GM21786 (cell line): ENCODE measurements around the gene SYT5.

Experiments
- ATAC-seq: cut with Tn5 transposase; IDR thresholded peaks from one replicate; pipeline ENCODE4 v1.9.1; 2021; ENCODE audit not compliant: unreplicated experiment

SYT5 gene

GRCh38 chr19:55147545-55148251 is 32.4 kb downstream of the SYT5 start:
- ATAC-seq, result no peak

- no peak for ATAC-seq
Measured at GRCh38 chr19:55146705-55147273, 33.3 kb downstream of the SYT5 start.

GRCh38 chr19:55146078-55146704 is 33.9 kb downstream of the SYT5 start:
- ATAC-seq, result no peak

GRCh38 chr19:55145232-55145631 is 34.9 kb downstream of the SYT5 start:
- ATAC-seq, result no peak

- no peak for ATAC-seq
Measured at GRCh38 chr19:55141696-55142095, 38.4 kb downstream of the SYT5 start.

GRCh38 chr19:55137915-55138314 is 42.2 kb downstream of the SYT5 start:
- ATAC-seq, result no peak

GRCh38 chr19:55136399-55137102 is 43.5 kb downstream of the SYT5 start:
- ATAC-seq, result no peak

- ATAC-seq, result no peak
Measured at GRCh38 chr19:55134736-55135135, 45.4 kb downstream of the SYT5 start.

- no peak for ATAC-seq
Measured at GRCh38 chr19:55133639-55134444, 46.2 kb downstream of the SYT5 start.

- ATAC-seq, result no peak
Measured at GRCh38 chr19:55132453-55133129, 47.5 kb downstream of the SYT5 start.

- ATAC-seq, result no peak
Measured at GRCh38 chr19:55131421-55131820, 48.7 kb downstream of the SYT5 start.
